ENCODE measurements around the gene BAD. TPM values are rescaled to one million over a fixed set of nuclear protein-coding genes. Genes with fewer than 3 reads are reported as not detected.

The BAD gene
- total and polyA plus RNA-seq, 2 experiments from 2014 or later, result 52.0 to 122 TPM

- Histone ChIP-seq H3K4me1 (ENCODE audit: insufficient read depth) (peaks cover 5% of the 10 kb centered on the region), H3K27ac (no peak overlapping the region), H2AFZ (no peak overlapping the region), H3K9me2 (replicated peaks; ENCODE audit: insufficient read depth) (no peaks in the 10 kb centered on the region), H3K36me3 (replicated peaks; ENCODE audit: insufficient read depth, low read depth) (no peaks in the 10 kb centered on the region), H3K9me3 (ENCODE audit: low read depth) (no peaks in the 10 kb centered on the region), H3K79me2 (no peaks in the 10 kb centered on the region), H3K4me3 (no peak overlapping the region), H3K27me3 (no peaks in the 10 kb centered on the region), H3K4me2 (no peak overlapping the region), H4K20me1 (ENCODE audit: insufficient read depth, poor library complexity, severe bottlenecking) (no peaks in the 10 kb centered on the region)
- WGBS (ENCODE audit: low lambda C conversion rate, missing lambda C conversion rate), result 83% methylated on average over 11 of the region's 11 CpGs
- DNase-seq (ENCODE audit: low spot score), result no peak
- TF ChIP-seq EZH2 (IDR thresholded peaks at IDR 0.05; ENCODE audit: borderline replicate concordance) (no peak), CTCF (IDR thresholded peaks at IDR 0.05; ENCODE audit: poor library complexity) (no peak), EZH2phosphoT487 (IDR thresholded peaks at IDR 0.05; ENCODE audit: low read depth, severe bottlenecking, unreplicated experiment) (no peak)
These were observed 46.4 kb upstream of the BAD start for GRCh38 chr11:64330888-64331287.

GRCh38 chr11:64327993-64328392, 43.5 kb upstream of the BAD start:
- Histone ChIP-seq H3K27ac (no peak overlapping the region), H3K4me2 (no peak overlapping the region), H3K27me3 (no peaks in the 10 kb centered on the region), H3K36me3 (replicated peaks; ENCODE audit: insufficient read depth, low read depth) (no peaks in the 10 kb centered on the region), H3K4me3 (no peak overlapping the region), H2AFZ (no peak overlapping the region), H3K9me3 (ENCODE audit: low read depth) (no peaks in the 10 kb centered on the region), H3K9me2 (replicated peaks; ENCODE audit: insufficient read depth) (no peaks in the 10 kb centered on the region), H4K20me1 (ENCODE audit: insufficient read depth, poor library complexity, severe bottlenecking) (no peaks in the 10 kb centered on the region), H3K4me1 (ENCODE audit: insufficient read depth) (no peaks in the 10 kb centered on the region), H3K79me2 (no peaks in the 10 kb centered on the region)
- TF ChIP-seq EZH2 (IDR thresholded peaks at IDR 0.05; ENCODE audit: borderline replicate concordance) (no peak), EZH2phosphoT487 (IDR thresholded peaks at IDR 0.05; ENCODE audit: low read depth, severe bottlenecking, unreplicated experiment) (no peak), CTCF (IDR thresholded peaks at IDR 0.05; ENCODE audit: poor library complexity) (no peak)
- WGBS (ENCODE audit: low lambda C conversion rate, missing lambda C conversion rate), result 86% methylated on average over 3 of the region's 3 CpGs
- DNase-seq (ENCODE audit: low spot score), result no peak

- Histone ChIP-seq H3K9me2 (replicated peaks; ENCODE audit: insufficient read depth) (no peaks in the 10 kb centered on the region), H3K36me3 (replicated peaks; ENCODE audit: insufficient read depth, low read depth) (no peaks in the 10 kb centered on the region), H3K9me3 (ENCODE audit: low read depth) (no peaks in the 10 kb centered on the region), H3K79me2 (no peaks in the 10 kb centered on the region), H3K27me3 (no peaks in the 10 kb centered on the region), H3K27ac (no peak overlapping the region), H3K4me3 (no peak overlapping the region), H4K20me1 (ENCODE audit: insufficient read depth, poor library complexity, severe bottlenecking) (no peaks in the 10 kb centered on the region), H2AFZ (no peak overlapping the region), H3K4me1 (ENCODE audit: insufficient read depth) (no peaks in the 10 kb centered on the region), H3K4me2 (no peak overlapping the region)
- no peak for TF ChIP-seq EZH2 (IDR thresholded peaks at IDR 0.05; ENCODE audit: borderline replicate concordance)
- TF ChIP-seq EZH2phosphoT487 (IDR thresholded peaks at IDR 0.05; ENCODE audit: low read depth, severe bottlenecking, unreplicated experiment), result no peak
- TF ChIP-seq CTCF (IDR thresholded peaks at IDR 0.05; ENCODE audit: poor library complexity), result no peak
- 83% methylated on average over 2 of the region's 2 CpGs for WGBS (ENCODE audit: low lambda C conversion rate, missing lambda C conversion rate)
- DNase-seq (ENCODE audit: low spot score), result no peak
These were observed 42.9 kb upstream of the BAD start for GRCh38 chr11:64327375-64327774.

Measured in hepatocyte (in vitro differentiated cells).